Fibroblast of peridontal ligament (primary cell): ENCODE data around the gene THRA.

Source experiments
- DNase-seq: peaks from one replicate; pipeline ENCODE4 v3.0.0-alpha.2; 2010; ENCODE audit errors: extremely low read depth

THRA gene

DNA sequence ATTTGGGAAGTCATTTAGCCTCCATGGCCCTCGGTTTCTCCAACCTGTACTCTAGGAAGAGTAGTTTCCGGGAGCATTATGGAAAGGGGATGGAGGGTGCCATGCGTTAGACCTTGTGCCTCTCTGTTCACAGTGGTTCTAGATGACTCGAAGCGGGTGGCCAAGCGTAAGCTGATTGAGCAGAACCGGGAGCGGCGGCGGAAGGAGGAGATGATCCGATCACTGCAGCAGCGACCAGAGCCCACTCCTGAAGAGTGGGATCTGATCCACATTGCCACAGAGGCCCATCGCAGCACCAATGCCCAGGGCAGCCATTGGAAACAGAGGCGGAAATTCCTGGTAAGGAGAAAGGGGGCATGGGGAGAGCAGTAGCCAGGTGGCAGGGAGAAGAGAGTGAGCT is 21.7 kb downstream of the THRA start:
- no peak for DNase-seq

DNA sequence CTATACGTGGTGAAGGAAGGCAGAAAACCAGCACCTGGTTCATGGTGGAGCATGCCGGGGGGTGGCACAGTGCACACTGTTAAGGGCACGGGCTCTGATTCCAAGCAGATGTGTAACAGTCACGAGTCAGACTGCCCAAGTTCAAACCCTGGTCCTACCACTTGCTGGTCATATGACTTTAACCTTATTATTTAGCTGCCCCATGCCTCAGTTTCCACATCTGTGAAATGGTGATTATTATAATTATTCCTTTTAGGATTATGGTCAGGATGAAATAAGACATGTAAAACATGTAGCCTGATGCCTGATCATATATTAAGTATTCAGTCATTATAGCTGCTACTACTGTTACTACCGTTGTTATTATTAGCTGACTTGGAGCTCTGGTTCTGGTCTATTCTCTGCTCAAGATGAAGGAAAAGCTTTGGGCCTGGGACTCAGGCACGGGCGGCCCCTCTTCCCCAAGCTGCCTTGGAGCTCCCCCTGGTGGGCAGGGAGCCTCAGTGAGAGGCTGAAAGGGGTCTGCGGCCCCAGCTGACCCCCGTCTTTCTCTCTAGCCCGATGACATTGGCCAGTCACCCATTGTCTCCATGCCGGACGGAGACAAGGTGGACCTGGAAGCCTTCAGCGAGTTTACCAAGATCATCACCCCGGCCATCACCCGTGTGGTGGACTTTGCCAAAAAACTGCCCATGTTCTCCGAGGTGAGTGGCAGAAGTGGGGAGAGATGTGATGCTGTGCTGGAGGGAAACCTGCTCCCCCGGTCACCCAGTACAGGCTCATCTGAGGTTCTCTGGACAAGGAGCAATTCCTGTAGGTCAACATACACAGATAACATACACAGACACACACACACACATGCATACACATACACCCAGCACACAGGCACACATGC is 23.6 kb downstream of the THRA start:
- DNase-seq = peak; percentile 43

DNA sequence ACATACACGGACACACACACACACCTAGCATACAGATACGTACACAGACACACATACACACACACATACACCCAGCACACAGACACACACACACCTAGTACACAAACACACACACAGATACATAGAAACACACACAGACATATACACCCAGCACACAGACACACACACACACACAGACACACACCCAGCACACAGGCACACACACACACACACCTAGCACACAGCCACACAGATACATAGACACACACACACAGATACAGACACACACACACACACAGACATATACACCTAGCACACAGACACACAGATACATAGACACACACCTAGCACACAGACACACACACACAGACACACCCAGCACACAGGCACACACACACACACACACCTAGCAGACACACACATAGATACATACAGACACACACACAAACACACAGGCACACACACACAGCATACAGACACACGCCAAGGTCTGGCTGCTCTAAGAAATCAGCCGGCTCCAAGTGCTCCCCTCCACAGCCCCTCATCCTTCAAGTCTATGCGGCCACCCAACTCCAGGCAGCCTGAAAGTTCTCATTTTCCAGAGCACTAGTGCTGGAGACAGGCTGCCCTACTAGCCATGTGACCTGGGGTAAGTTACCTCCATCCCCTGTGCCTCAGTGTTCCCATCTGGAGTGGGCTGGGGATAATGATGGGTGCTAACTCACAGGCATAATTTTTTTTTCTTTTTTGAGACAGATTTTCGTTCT is 24.5 kb downstream of the THRA start:
- no peak for DNase-seq

DNA sequence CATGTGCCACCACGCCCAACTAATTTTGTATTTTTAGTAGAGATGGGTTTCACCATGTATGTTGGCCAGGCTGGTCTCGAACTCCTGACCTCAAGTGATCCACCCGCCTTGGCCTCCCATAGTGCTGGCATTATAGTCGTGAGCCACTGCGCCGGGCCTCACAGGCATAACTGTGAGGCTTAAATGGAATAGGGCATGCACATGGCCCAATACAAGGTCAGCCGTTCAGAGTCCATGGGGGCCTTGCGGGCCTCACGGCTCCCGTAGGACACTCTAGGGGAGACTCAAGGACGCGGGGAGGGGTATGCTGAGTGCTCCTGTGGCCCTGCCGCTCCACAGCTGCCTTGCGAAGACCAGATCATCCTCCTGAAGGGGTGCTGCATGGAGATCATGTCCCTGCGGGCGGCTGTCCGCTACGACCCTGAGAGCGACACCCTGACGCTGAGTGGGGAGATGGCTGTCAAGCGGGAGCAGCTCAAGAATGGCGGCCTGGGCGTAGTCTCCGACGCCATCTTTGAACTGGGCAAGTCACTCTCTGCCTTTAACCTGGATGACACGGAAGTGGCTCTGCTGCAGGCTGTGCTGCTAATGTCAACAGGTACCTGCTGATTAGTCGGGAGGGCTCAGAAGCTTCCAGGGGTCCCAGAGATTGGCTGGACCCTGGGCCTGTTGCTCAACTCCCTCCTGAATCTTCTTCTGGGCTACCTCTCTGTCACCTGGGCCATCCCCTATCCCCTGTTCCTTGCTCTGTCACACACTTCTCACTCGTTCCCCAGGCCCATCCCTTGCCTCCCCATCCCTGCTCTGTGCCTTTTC is 25.3 kb downstream of the THRA start:
- no peak for DNase-seq

DNA sequence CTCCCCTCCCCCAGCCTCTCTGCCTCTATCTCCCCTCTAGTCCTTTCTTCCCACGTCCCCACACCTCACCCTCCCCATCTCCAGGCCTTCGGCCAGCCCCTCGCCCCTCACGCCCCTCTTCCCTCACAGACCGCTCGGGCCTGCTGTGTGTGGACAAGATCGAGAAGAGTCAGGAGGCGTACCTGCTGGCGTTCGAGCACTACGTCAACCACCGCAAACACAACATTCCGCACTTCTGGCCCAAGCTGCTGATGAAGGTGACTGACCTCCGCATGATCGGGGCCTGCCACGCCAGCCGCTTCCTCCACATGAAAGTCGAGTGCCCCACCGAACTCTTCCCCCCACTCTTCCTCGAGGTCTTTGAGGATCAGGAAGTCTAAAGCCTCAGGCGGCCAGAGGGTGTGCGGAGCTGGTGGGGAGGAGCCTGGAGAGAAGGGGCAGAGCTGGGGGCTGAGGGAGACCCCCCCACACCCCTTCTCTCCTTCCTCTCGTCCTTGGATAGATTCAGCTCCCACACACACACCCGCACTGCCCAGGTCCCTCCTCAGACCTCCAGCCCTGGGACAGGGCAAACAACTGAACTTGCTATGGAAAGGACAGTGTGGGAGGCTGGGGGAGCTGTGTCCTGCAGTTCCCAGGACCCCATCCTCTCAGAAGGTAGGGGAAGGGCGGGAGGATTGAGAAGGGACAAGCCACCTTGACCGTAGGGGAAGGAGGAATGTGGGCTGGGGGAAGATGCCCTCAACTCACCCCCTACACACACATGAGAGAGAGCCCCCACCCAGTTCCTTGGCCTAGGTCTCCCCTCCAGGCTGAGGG is 26.5 kb downstream of the THRA start:
- DNase-seq = no peak

DNA sequence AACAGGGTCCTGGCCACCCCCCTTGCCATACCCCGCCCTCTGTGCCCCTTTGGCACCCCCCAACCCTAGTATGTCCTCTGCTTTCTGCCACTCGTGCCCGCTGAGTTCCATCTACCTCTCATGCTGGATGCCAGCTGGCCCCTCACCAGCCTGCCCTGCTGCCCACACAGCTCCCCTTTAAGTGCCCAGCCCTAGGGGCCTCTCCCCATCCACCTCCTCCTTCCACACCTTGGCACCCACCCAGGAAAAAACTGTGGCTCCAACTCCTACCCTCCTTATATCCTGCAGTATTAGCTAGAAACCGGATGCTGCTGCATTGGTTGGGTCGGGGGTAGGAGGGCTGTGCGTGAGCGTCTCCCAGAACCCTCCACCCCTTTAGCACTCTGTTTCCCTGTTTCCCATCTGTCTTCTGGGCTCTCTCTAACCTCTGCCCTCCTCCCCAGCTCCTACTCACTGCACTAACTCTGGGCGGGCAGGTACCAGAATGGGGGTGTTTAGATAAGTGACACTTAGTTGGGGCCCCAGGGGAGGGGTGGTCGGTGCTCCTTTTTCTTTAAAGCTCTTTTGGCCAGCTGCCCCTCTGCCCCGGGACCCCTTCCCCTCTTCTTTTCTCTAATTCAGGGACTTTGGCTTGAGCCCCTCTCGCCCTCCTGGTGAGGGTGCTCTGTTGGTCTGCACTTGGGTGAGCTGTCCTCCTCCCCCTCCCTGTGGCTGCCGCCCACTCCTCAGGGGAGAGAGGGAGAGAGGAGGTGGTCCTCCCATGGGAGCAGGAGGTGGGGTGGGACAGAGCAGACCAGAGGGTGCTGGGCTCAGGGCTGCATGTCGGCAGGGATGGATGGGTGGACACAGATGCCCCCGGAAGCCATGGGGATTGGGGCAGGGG is 27.7 kb downstream of the THRA start:
- DNase-seq = no peak

DNA sequence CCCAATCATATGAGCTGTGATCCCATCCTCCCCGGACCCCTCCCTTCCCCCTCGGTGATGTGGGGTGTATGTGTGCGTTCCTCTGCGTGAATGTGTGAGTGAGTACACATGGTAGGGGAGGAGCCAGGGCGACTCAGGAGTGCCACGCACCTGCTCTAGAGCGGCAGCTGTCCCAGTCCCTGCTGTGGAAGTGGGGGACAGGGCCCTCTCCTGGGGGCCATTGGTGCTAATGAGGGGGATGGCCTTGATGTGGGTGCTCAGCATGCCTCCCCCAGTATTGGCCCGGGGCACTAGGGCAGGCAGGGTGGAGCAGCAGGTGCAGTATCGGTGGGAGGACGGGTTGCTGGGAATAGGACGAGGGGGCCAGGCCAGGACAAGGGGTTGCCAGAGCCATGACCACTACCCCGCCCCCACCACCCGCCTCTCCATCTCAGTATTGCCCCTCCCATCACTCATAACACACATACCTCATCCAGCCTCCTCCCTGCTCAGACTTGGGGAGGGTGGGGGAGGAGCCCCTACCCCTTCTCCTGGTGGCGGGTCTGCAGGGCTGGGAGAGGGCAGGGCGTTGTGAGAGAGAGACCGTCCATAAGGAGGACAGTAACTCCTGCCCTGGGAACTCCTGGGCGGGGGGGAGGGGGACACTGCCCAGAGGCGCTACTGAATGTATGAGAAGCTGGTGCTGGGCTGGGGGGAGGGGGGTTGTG is 29.1 kb downstream of the THRA start:
- no peak for DNase-seq

DNA sequence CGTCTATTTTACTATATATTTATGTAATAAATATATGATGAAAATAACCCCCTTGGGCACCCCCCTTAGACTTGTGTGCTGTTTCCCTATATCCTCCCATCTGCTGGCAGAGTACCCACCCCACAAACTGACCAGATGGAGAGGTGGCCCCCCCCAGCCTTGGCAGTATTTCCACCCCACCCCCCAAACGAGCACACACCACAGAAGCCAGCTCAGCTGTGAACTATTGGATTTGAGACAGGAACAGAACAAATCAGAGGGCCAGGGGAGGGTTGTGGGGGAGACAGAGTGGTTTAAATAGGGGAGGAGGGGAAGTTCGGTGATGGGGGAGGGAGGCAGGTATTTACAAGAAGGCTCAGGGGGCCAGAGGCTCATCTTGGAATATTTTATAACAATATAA is 29.8 kb downstream of the THRA start:
- peak; percentile 30 for DNase-seq

DNA sequence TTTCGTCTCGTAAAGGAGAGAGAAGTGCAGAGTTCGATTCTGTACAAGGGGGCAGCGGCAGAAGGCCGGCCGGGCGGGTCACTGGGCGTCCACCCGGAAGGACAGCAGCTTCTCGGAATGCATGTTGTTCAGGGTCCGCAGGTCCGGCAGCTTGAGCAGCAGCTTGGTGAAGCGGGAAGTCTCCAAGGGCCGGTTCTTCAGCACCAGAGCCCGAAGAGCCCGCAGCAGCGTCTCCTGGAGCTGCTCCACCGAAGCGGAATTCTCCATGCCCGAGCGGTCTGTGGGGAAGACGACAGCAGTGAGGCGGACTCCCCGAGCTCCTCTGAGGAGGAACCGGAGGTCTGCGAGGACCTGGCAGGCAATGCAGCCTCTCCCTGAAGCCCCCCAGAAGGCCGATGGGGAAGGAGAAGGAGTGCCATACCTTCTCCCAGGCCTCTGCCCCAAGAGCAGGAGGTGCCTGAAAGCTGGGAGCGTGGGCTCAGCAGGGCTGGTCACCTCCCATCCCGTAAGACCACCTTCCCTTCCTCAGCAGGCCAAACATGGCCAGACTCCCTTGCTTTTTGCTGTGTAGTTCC is 30.3 kb downstream of the THRA start:
- no peak for DNase-seq

DNA sequence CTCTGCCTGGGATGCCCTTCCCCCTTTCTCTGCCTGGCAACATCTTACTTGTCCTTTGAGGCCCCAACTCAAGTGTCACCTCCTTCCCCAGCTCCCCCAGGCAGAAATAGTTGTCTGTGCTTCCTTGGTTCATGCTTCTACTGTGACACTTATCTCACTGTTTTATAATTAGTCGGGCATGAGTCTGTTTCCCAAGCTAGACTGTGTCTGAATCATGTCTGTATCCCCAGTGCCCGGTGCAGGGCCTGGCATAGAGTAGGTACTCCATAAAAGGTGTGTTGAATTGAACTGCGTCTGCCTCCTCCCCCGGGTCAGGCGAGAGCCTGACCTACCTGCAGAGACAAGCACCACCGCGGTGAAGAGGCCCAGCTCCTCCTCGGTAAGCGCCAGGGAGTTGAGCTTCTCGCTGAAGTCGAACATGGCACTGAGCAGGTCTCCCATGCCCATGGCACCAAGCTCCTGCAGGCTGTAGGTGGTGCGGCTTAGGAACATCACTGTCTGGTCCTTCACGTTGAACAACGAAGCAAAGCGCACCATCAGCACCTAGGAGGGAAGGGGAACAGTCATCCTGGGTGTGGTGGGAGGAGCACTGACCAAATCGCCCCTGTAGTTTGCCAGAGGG is 30.9 kb downstream of the THRA start:
- DNase-seq = no peak

DNA sequence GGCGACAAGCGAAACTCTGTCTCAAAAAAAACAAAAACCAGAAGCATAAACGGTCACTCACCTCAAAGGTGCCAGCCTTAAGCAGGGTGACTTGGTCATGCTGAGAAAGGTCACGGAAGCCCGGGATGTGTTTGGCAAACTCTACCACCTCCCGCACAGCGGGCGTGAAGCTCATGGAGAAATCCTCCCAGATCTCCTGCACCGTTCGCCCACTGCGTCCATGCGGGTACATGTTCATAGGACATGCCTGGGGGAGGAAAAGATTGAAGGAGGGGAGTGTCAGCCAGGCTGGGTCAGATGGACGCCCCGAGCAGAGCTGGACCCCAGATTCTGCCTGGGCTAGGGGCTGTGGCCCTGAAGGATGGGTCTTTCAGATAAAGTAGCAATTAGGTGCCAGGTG is 32.1 kb downstream of the THRA start:
- DNase-seq = no peak

DNA sequence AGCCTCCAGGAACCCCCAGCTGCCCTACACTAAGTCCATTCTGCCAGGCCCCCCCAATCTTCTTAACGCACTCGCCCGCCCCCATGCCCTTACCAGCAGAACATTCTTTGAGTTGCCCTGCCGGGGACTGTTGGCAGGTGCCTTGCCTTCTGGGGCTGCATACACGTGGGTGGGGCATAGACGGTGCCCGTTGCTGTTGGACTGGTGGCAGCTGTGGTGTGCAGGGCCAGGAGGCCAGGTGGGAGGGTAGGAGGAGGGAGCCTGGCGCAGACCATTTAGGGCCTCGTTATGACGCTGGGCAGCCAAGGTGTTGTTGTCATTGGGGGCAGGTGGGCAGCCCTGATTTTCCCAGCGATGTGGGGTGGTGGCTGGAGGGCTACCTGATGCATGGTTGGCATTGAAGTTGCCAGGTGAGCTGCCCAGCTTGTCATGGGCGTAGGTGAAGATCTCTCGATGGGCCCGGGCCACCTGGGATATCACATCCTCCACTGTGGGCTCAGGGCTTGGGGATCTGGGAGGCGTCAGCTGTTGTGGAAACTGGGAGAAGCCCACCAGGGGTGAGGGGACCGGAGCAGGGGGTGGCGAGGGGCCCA is 32.7 kb downstream of the THRA start:
- DNase-seq = no peak

DNA sequence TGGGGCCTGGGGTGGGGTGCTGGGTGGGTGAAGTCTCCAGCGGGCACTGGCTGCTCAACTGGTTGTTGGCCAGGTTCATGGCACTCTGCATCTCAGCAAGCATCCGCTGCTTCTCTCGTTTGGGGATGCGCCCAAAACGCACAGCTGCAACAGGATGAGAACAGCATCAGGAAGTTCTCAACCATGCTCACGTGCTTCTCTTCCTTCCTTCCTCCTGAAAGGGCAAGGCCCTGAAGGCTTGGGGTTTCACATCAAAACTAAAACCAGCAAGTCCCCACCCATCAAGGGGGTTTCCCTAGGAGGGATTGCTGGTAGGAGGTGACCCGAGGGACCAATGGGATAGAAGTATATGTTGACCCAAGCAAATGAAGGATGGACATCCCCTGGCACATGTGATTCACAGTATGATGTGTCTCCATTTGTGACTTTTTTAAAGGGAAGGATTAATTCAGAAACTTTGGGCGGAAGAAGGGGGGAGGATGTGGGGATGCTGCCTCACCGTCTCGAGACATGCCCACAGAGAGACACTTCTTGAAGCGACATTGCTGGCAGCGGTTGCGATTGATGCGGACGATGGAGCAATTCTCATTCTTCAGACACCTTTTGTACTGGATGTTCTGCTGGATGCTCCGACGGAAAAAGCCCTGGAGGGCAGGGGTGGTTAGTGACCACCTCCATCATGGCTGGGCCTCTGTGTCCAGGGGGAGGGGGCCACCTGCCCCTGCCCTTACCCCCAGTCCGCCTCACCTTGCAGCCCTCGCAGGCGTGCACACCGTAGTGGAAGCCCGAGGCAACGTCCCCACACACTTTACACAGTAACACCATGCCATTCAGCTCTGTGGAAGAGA is 33.4 kb downstream of the THRA start:
- no peak for DNase-seq

DNA sequence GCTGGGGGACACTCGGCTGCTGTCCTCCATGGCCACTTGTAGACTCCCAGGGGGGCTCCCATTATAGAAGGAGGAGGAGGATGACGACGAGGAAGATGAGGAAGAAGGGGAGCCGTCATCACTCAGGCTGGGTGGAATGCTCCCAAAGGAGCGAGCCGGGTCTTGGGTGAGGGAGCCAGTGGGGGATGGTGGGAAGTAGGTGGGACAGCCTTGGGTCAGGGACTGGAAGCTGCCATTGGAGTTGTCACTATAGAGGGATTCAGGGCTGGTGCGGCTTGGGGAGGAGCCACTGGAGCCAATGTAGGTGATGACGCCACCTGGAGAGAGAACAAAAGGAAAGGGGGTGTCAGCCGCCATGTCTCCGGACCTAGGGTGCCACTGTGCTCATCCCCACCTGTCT is 34.3 kb downstream of the THRA start:
- DNase-seq = no peak

DNA sequence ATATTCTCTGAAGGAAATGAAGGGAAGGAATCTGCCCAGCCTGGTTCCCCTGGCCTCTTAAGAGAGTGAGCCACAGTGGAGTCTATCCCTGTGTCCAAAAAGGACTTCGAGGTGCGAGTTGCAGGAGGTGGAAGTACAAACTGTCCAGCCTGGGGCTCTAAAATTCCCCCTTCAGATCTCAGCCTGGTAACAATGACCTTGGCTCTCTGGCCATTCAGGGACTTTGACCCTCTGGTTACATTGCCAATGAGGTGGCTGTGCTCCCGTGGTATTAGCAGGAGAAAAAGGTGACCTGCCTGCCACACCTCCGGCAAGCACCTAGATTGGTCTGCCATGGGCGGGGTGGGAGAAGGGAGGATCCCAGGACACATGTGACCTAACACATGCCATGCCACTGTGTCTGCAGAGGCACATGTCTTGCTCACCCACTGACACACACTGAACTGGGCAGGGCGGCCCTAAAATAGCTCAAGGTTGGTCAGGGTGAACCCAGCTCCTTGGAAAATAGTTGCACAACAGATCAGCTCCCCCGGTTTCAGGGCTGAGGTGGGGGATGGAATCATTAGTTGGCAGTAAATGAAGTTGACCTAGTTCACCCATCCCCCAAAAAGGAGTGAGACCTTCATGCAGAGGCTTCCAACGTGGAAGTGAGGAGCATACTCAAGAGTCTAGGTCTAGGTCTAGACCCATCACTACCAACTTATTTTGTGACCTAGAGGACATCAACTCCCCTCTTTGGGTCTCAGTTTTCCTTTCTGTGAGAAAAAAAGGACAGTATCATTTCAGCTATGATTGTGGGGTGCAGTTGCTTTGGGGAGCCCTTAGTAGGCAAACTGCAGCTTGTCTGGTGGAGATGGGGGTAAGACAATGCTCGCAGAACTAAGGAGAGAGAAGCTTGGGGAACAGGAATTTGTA is 35.4 kb downstream of the THRA start:
- peak; percentile 23 for DNase-seq

DNA sequence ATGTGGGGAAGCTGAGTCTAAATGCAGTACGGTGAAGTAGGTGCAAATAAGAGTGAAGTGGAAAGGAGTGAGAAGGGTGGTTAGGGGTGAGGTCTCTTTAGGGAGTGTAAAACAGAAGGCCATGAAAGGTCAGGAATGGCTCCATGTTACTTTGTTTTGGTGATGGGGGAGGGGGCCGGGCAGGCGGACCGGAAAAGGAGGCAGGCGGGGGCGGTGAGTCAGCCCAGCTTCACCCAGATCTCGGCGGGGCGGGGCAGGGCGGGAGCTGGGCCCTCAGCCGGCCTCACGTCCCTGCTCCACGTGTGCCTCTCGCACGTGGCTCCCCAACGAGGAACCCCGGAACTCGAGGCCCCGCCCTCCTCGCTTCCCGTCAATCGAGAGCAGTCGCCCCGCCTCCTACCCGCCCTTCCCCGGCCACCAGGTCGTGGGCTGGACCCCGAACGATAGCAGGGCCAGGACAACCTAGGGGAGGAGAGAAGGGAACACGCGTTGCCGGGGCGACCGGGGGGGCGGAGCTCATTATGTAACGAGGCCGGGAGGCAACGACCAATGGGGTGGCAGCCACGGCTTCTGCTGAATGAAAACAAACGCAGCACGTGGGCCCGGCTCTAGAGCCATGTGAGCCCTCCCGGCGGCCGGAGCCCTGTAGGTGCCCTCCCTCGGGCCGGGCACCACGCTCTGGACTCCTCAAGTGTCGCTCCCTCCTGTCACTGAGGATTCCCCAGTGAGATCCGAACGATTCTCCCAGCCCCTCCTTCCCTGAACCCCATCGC is 36.3 kb downstream of the THRA start:
- DNase-seq = peak; percentile 98
